Measurements from ENCODE around the gene CYTIP.

Gene CYTIP

DNA sequence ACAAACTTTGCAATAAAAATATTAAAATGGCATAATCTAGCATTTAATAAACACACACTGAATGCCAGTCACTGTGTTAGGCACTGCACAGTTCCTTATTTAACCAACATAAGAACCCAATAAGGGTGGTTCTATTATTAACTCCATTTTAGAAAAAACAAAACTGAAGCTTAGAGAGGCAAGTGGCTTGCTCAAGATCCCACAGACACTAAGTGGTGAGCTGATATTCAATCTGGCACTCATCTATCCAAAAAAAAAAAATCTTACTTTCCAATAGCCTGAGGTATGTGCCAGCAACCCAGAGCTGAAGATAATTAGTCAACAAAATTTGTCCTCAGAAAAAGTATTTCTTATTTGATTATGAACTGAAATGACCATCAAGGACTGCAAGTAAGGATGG lies 799 bp downstream of the CYTIP start:
- no peak for DNase-seq (ENCODE audit: low read depth)
- no peak overlapping the region for H3K4me3 ChIP-seq (ENCODE audit: low read length)
- TF ChIP-seq, protein P1, sequence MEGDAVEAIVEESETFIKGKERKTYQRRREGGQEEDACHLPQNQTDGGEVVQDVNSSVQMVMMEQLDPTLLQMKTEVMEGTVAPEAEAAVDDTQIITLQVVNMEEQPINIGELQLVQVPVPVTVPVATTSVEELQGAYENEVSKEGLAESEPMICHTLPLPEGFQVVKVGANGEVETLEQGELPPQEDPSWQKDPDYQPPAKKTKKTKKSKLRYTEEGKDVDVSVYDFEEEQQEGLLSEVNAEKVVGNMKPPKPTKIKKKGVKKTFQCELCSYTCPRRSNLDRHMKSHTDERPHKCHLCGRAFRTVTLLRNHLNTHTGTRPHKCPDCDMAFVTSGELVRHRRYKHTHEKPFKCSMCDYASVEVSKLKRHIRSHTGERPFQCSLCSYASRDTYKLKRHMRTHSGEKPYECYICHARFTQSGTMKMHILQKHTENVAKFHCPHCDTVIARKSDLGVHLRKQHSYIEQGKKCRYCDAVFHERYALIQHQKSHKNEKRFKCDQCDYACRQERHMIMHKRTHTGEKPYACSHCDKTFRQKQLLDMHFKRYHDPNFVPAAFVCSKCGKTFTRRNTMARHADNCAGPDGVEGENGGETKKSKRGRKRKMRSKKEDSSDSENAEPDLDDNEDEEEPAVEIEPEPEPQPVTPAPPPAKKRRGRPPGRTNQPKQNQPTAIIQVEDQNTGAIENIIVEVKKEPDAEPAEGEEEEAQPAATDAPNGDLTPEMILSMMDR (conservative IDR thresholded peaks at IDR 0.05; ENCODE audit: low read depth, low read length) = no peak

- TF ChIP-seq, protein P1 (conservative IDR thresholded peaks at IDR 0.05; ENCODE audit: low read depth, low read length) = no peak
- DNase-seq (ENCODE audit: low read depth) = no peak
- H3K4me3 ChIP-seq (ENCODE audit: low read length) = no peak overlapping the region
Measured at GRCh38 chr2:157442636-157443035, 1.3 kb downstream of the CYTIP start.

DNA sequence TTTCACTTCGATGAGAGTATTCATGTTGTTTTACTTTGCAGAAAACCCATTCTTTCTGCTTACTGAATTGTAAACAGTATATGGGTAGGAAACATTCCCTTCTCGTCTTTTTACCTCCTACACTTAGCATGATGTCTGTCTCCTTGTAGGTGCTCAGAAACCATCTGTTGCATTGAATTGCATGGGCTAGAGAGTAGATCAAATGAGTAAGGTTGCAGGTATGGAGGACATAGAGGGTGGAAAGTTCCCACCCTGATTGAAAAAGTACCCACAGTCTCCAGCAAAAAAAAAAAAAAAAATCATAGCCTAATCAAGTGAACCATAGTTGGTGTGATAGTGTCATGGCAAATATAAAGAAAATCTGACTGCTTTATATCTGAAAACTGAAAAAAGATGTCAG lies 1.7 kb downstream of the CYTIP start:
- H3K4me3 ChIP-seq (ENCODE audit: low read length) = no peak overlapping the region
- TF ChIP-seq, protein P1 (conservative IDR thresholded peaks at IDR 0.05; ENCODE audit: low read depth, low read length) = no peak
- DNase-seq (ENCODE audit: low read depth) = no peak

DNA sequence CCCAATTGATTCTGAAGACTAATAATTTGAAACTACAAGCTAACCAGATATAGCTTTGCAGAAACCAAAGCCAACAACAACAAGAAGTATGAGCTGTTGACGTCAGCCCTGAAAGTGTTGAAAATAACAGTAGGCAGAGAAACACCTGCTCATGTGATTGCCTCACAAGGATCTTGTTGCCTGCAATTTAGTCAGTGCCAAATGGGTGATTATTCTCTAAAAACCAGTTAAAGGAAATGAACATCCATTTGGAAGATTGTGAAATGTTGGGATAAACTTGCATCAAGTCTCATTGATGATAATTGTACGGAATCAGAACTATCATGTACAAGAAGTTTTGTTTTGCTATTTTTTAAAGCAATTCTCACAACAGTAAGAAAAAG lies 2.8 kb downstream of the CYTIP start:
- H3K4me3 ChIP-seq (ENCODE audit: low read length) = no peak overlapping the region

GRCh38 chr2:157440404-157441071 lies 3.4 kb downstream of the CYTIP start:
- no peak for DNase-seq (ENCODE audit: low read depth)
- TF ChIP-seq, protein P1 (conservative IDR thresholded peaks at IDR 0.05; ENCODE audit: low read depth, low read length) = no peak
- no peak overlapping the region for H3K4me3 ChIP-seq (ENCODE audit: low read length)

More for the DNA sequence above, 2.8 kb downstream of the CYTIP start:
- DNase-seq (ENCODE audit: low read depth) = no peak
- TF ChIP-seq, protein P1 (conservative IDR thresholded peaks at IDR 0.05; ENCODE audit: low read depth, low read length) = no peak

GRCh38 chr2:157439824-157440186 lies 4.1 kb downstream of the CYTIP start:
- no peak overlapping the region for H3K4me3 ChIP-seq (ENCODE audit: low read length)
- TF ChIP-seq, protein P1 (conservative IDR thresholded peaks at IDR 0.05; ENCODE audit: low read depth, low read length) = no peak
- no peak for DNase-seq (ENCODE audit: low read depth)
